IPS-11a (cell line): ENCODE data around the gene TRPM4.
"Not testable (repeated sequence)": the region's sequence is repeated elsewhere in the genome, so short reads cannot be mapped to it uniquely, and the experiment has no call there.

Experiments used
- H3K4me3 ChIP-seq: one replicate; pipeline ENCODE4 v1.5.1; 2013; ENCODE audit warnings: low read depth, low read length, control low read depth

TRPM4 gene

GRCh38 chr19:49150106-49150943 is 7.3 kb upstream of the TRPM4 start:
- peak overlapping the region; percentile 86 for H3K4me3 ChIP-seq

- H3K4me3 ChIP-seq, result peak overlapping the region; percentile 86
Measured at GRCh38 chr19:49150944-49151243, 6.7 kb upstream of the TRPM4 start.

- H3K4me3 ChIP-seq, result peak overlapping the region; percentile 86
Measured at GRCh38 chr19:49151267-49152118, 6.1 kb upstream of the TRPM4 start.

GRCh38 chr19:49152119-49152550 is 5.5 kb upstream of the TRPM4 start:
- no peak overlapping the region for H3K4me3 ChIP-seq

GRCh38 chr19:49153167-49153809 is 4.3 kb upstream of the TRPM4 start:
- no peak overlapping the region for H3K4me3 ChIP-seq

- no peak overlapping the region for H3K4me3 ChIP-seq
Measured at GRCh38 chr19:49154279-49154678, 3.3 kb upstream of the TRPM4 start.

- H3K4me3 ChIP-seq, result no peak within 1 kb of the TSS
Measured at GRCh38 chr19:49155005-49155819, 2.4 kb upstream of the TRPM4 start, which contains the start of gene HRC. Gene HRC, minus strand, starts transcription at chr19:49155396. Its CDS starts 159 bp downstream, at chr19:49155237.

- H3K4me3 ChIP-seq, result no peak overlapping the region
Measured at GRCh38 chr19:49155820-49156346, 1.7 kb upstream of the TRPM4 start.

GRCh38 chr19:49160450-49161189 is 3.0 kb downstream of the TRPM4 start:
- no peak overlapping the region for H3K4me3 ChIP-seq

GRCh38 chr19:49161987-49162386 is 4.4 kb downstream of the TRPM4 start:
- H3K4me3 ChIP-seq, result no peak overlapping the region

GRCh38 chr19:49165111-49165750 is 7.6 kb downstream of the TRPM4 start:
- no peak overlapping the region for H3K4me3 ChIP-seq

GRCh38 chr19:49165865-49166301 is 8.3 kb downstream of the TRPM4 start:
- no peak overlapping the region for H3K4me3 ChIP-seq

- H3K4me3 ChIP-seq, result no peak overlapping the region
Measured at GRCh38 chr19:49167857-49168409, 10.3 kb downstream of the TRPM4 start.

GRCh38 chr19:49168421-49168820 is 10.8 kb downstream of the TRPM4 start:
- no peak overlapping the region for H3K4me3 ChIP-seq

- no peak overlapping the region for H3K4me3 ChIP-seq
Measured at GRCh38 chr19:49173198-49173597, 15.6 kb downstream of the TRPM4 start.

- H3K4me3 ChIP-seq, result no peak overlapping the region
Measured at GRCh38 chr19:49180659-49181058, 23.1 kb downstream of the TRPM4 start.

- not testable (repeated sequence) for H3K4me3 ChIP-seq
Measured at GRCh38 chr19:49182010-49182847, 24.6 kb downstream of the TRPM4 start.

- no peak overlapping the region for H3K4me3 ChIP-seq
Measured at GRCh38 chr19:49182848-49183375, 25.3 kb downstream of the TRPM4 start.
